Adrenal gland (tissue), 12 donors: ENCODE measurements around the gene AOC1. TPM values are rescaled to one million over a fixed set of nuclear protein-coding genes. Genes with fewer than 3 reads are reported as not detected.

Experiments used
- DNase-seq, 7 donors: peaks; one replicate each; pipeline ENCODE4 v3.0.0-alpha.2; 2019 to 2020
- H3K27ac ChIP-seq, 5 donors: fragments of 200-600 bp; sonication (generic) in 4 of 5; 1 replicate in 3 of 5; 2 replicates in 2 of 5; pipeline versions ENCODE4 v1.5.1 to v1.8.0; 2016 to 2020; ENCODE audit warnings: mild to moderate bottlenecking in 1 of 5
- H3K27me3 ChIP-seq: fragments of 200-600 bp; 2 replicates; pipeline ENCODE4 v1.8.0; 2021
- H3K36me3 ChIP-seq, 2 donors: fragments of 200-600 bp; replicated peaks in 1 of 2; 1 replicate in 1 of 2; 2 replicates in 1 of 2; pipeline versions ENCODE4 v1.5.1 to v1.8.0; 2018 to 2022
- H3K4me1 ChIP-seq, 2 donors: fragments of 200-600 bp; replicated peaks in 1 of 2; 1 replicate in 1 of 2; 2 replicates in 1 of 2; pipeline versions ENCODE4 v1.5.1 to v1.8.0; 2018 to 2021
- H3K4me3 ChIP-seq, 4 donors: fragments of 200-600 bp; sonication (generic) in 3 of 4; one replicate each; pipeline ENCODE4 v1.5.1; 2016 to 2018
- H3K9me3 ChIP-seq, 3 donors: fragments of 200-600 bp; sonication (generic) in 1 of 3; replicated peaks in 1 of 3; 1 replicate in 2 of 3; 2 replicates in 1 of 3; pipeline versions ENCODE4 v1.5.1 to v1.8.0; 2016 to 2021
- POLR2A ChIP-seq, 2 donors: fragments of 450-650 bp; IDR thresholded peaks; one replicate each; pipeline ENCODE4 v1.6.1; 2017; ENCODE audit warnings: antibody characterized with exemption in 2 of 2, mild to moderate bottlenecking in 2 of 2, moderate library complexity in 1 of 2
- WGBS, 4 donors: extraction: QIAGEN DNeasy Blood & Tissue Kit in 2 of 4; methylation state at CpG; one replicate each; pipeline versions ENCODE4 v1.1.5 to v1.1.7; 2013 to 2017; 5-methylcytosine and 5-hydroxymethylcytosine counted together
- intact Hi-C, 2 donors: fragments of 100-400 bp; cut with DNase I; formaldehyde crosslinking; loops; one replicate each; pipeline versions ENCODE4 v1.14.1 to v1.15.0; 2022 to 2023
- polyA plus RNA-seq, 3 donors: library from polyadenylated mRNA; stranded (reverse); fragments of 200-250 nt in 2 of 3; fragments of 350-450 nt in 1 of 3; fragmentation: Illumina TruSeq in 1 of 3; extraction: RNeasy Lipid Tissue Mini Kit (QIAGEN cat#74804) in 1 of 3; gene quantifications; one replicate each; pipeline ENCODE4 v1.2.3, GENCODE V29; 2013 to 2014
- total RNA-seq, 9 donors: library from RNA; depleted of rRNA in 4 of 9; stranded (reverse); fragments of >200 nt in 4 of 9; fragments of 120-200 nt in 1 of 9; fragmentation: NEBNext Ultra II Directional in 1 of 9; extraction: Animal tissue kit (Norgen Biotek cat#: 25700) in 1 of 9; gene quantifications; one replicate each; pipeline versions ENCODE4 v1.1.0 to v1.2.4, GENCODE V29; 2013 to 2023
- TF ChIP-seq, protein P1 (sequence below), 6 experiments: fragments of 450-650 bp in 4 of 6; fragments of 200-600 bp in 2 of 6; sonication (generic) in 1 of 6; IDR thresholded peaks; 1 replicate in 5 of 6; 2 replicates in 1 of 6; pipeline versions ENCODE4 v1.5.1 to v1.8.0; 2016 to 2021; ENCODE audit warnings: antibody characterized with exemption in 6 of 6, mild to moderate bottlenecking in 2 of 6, moderate library complexity in 1 of 6
- donor health status: healthy with polysubstance abuse.
- donor health status: Bipolar disorder and iron deficiency.
- donor health status: DM: yes; HTN: yes; CAD: no.
- donor health status: DM: no; HTN: no; CAD: no.
- donor health status: DM: no; HTN: no; CAD: no.
- donor health status: DM: yes; HTN: yes; CAD: no.

Gene AOC1
- total and polyA plus RNA-seq, 12 donors: 0.10 to 0.32 (median 0.15) TPM; not detected in 7

DNA sequence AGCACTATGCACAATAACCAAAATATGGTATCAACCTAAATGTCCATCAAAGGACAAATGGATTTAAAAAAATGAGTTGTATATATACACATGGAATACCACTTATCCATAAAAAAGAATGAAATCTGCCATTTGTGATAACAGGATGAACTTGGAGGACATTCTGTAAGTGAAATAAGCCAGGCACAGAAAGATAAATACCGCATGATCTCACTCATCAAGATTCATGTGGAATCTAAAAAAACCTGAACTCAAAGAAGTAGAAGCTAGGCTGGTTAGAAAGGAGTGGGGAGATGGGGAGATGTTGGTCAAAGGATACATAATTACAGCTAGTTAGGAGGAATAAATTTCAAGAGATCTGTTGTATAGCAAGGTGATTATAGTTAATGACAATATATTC is 17.3 kb upstream of the AOC1 start:
- Histone ChIP-seq H3K4me1 (peaks cover 0 to 8% of the 10 kb centered on the region in 2 donors), H3K4me3 (no peak overlapping the region), H3K27me3 (no peaks in the 10 kb centered on the region), H3K36me3 (no peaks in the 10 kb centered on the region), H3K9me3 (no peaks in the 10 kb centered on the region), H3K27ac (no peak overlapping the region)
- intact Hi-C loops: no loop called here
- WGBS, 4 donors: 61 to 81% (median 72%) methylated on average over 1 of the region's 1 CpG
- TF ChIP-seq, protein P1, sequence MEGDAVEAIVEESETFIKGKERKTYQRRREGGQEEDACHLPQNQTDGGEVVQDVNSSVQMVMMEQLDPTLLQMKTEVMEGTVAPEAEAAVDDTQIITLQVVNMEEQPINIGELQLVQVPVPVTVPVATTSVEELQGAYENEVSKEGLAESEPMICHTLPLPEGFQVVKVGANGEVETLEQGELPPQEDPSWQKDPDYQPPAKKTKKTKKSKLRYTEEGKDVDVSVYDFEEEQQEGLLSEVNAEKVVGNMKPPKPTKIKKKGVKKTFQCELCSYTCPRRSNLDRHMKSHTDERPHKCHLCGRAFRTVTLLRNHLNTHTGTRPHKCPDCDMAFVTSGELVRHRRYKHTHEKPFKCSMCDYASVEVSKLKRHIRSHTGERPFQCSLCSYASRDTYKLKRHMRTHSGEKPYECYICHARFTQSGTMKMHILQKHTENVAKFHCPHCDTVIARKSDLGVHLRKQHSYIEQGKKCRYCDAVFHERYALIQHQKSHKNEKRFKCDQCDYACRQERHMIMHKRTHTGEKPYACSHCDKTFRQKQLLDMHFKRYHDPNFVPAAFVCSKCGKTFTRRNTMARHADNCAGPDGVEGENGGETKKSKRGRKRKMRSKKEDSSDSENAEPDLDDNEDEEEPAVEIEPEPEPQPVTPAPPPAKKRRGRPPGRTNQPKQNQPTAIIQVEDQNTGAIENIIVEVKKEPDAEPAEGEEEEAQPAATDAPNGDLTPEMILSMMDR (IDR thresholded peaks at IDR 0.05): no peak
- no peak for TF ChIP-seq POLR2A (IDR thresholded peaks at IDR 0.05)
- no peak for DNase-seq

DNA sequence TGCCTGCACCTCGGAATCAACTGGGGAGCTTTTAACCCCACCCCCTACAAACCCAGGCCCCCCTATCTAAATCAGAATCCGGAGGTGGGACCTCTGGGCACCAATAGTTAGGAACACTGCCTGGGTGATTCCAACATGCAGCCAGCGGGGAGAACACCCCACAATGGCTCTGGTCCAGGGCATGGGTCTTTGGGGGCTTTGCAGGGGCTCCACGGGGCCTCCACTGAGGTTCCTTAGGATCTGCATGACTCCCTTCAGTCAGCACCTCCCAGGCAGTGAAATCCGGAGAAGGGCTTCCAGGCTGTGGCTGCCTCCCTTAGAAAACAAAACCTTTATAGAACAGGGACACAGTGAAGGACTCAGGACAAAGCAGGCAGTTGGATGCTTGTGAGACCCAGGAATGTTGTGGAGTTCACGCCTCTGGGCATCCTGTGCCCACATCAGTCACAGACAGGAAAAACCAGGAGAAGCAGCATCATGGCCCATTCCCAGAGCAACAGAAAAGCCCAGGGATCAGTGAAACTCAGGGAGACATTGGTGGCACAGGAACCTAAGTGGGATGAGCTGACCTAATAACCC is 16.5 kb upstream of the AOC1 start:
- Histone ChIP-seq H3K4me1 (peaks cover 0 to 8% of the 10 kb centered on the region in 2 donors), H3K36me3 (no peaks in the 10 kb centered on the region), H3K4me3 (no peak overlapping the region), H3K27me3 (no peaks in the 10 kb centered on the region), H3K9me3 (no peaks in the 10 kb centered on the region), H3K27ac (no peak overlapping the region)
- WGBS, 4 donors: 68 to 91% (median 77%) methylated on average over 6 of the region's 6 CpGs
- intact Hi-C loops: no loop called here
- DNase-seq: peak in 1 of 7 donors; percentile 9
- TF ChIP-seq, protein P1 (IDR thresholded peaks at IDR 0.05): no peak
- TF ChIP-seq POLR2A (IDR thresholded peaks at IDR 0.05): no peak

DNA sequence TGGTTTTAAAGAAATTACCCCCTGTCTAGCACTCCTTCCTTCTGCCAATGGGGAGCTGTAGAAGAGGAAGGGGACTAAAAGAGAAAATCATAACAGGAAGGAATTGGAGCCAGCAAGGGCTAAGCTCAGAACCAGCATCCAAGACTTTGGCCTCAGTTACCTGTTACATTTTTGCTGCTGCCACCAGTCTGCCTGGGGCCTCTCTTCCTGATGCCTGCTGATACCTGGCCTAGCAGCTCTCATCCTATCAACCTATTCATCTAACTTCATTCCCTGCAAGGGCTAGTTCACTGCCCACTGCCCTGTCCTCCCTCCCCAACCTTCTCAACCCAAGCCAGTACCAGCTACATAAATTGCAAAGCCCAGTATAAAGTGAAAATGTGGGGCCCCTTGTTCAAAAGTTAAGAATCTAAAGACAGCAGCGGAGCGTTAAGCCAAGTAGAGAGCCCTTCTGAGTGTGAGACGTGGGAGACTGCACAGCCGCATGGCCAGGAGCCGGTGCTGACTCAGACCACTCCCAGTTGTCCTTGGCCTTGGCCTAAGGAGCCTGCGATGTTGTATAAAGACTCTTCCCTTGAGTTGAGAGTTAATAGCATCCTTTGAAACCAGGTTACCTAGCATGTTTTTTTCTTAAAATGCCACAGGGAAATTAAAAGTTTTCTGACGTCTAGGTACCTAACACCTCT is 13.2 kb upstream of the AOC1 start:
- Histone ChIP-seq H3K27me3 (no peaks in the 10 kb centered on the region), H3K27ac (no peak overlapping the region), H3K4me3 (no peak overlapping the region), H3K36me3 (no peaks in the 10 kb centered on the region), H3K9me3 (no peaks in the 10 kb centered on the region), H3K4me1 (no peaks in the 10 kb centered on the region)
- DNase-seq: peak in 4 of 7 donors; percentile 29 to 57 (median 55)
- no peak for TF ChIP-seq POLR2A (IDR thresholded peaks at IDR 0.05)
- TF ChIP-seq, protein P1 (IDR thresholded peaks at IDR 0.05): no peak
- intact Hi-C loops: no loop called here
- 38 to 56% (median 44%) methylated on average over 7 of the region's 7 CpGs for WGBS, 4 donors

DNA sequence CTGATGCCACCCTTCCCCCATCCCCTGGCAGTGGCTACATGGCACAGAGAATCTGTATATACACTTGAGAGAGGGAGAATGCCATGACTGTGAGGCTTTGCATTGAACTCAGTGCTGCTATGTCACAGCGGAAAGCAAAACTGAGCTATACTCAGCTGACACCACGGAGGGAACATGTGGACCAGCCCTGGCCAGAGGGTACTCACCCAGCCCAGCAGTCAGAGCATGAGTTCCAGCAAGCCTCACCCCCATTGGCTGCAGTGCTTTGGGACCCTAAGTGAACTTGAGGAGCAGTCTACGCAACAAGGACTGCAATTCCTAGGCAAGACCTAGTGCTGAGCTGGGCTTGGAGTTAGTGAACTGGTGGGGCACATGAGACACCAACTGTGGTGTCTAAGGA is 10.3 kb upstream of the AOC1 start:
- WGBS, 4 donors: 95 to 100% (median 97%) methylated on average over 3 of the region's 3 CpGs
- no peaks in the 10 kb centered on the region for H3K9me3 ChIP-seq
- intact Hi-C loops: no loop called here
- TF ChIP-seq, protein P1 (IDR thresholded peaks at IDR 0.05): no peak
- TF ChIP-seq POLR2A (IDR thresholded peaks at IDR 0.05): no peak
- DNase-seq: peak in 1 of 7 donors; percentile 21
- no peaks in the 10 kb centered on the region for H3K4me1 ChIP-seq
- H3K27me3 ChIP-seq: no peaks in the 10 kb centered on the region
- no peak overlapping the region for H3K27ac ChIP-seq
- H3K4me3 ChIP-seq: no peak overlapping the region
- H3K36me3 ChIP-seq: no peaks in the 10 kb centered on the region
